ENCODE measurements around the gene IKZF3. TPM values are rescaled to one million over a fixed set of nuclear protein-coding genes. Genes with fewer than 3 reads are reported as not detected.
"Not testable (repeated sequence)": the region's sequence is repeated elsewhere in the genome, so short reads cannot be mapped to it uniquely, and the experiment has no call there.

Gene IKZF3
- total RNA-seq, 4 donors from 2014 or later, result 1.8 to 2.8 (median 2.6) TPM

- Histone ChIP-seq H3K27me3 (no peaks in the 10 kb centered on the region), H3K9me3 (no peaks in the 10 kb centered on the region), H3K4me1 (peaks cover 0 to 6% of the 10 kb centered on the region in 2 donors), H3K27ac (no peak overlapping the region), H3K4me3 (replicated peaks in 1 of 3) (no peak overlapping the region), H3K36me3 (no peaks in the 10 kb centered on the region)
- WGBS, 2 donors, result 81 to 83% methylated on average over 21 of the region's 21 CpGs
- intact Hi-C loops (cut with DNase I), result loop anchor here (10.0 kb wide), 1 partner anchor 242 kb away; the partner anchor contains the start of gene PPP1R1B
- DNase-seq, result no peak
- TF ChIP-seq POLR2A (IDR thresholded peaks at IDR 0.05), result no peak
- no peak for TF ChIP-seq CTCF (IDR thresholded peaks at IDR 0.05)
These were observed 3.2 kb upstream of the IKZF3 start for GRCh38 chr17:39867084-39867879.

- Histone ChIP-seq H3K27me3 (no peaks in the 10 kb centered on the region), H3K36me3 (no peaks in the 10 kb centered on the region), H3K4me3 (replicated peaks in 1 of 3) (no peak overlapping the region), H3K4me1 (peaks cover 0 to 6% of the 10 kb centered on the region in 2 donors), H3K9me3 (no peaks in the 10 kb centered on the region), H3K27ac (no peak overlapping the region)
- TF ChIP-seq POLR2A (IDR thresholded peaks at IDR 0.05) (no peak), CTCF (IDR thresholded peaks at IDR 0.05) (no peak)
- intact Hi-C loops (cut with DNase I), result loop anchor here (10.0 kb wide), 1 partner anchor 241 kb away; the partner anchor contains the start of gene PPP1R1B
- 88 to 91% methylated on average over 8 of the region's 8 CpGs for WGBS, 2 donors
- DNase-seq, result no peak
These were observed 2.1 kb upstream of the IKZF3 start for GRCh38 chr17:39866013-39866730.

- no peaks in the 10 kb centered on the region for H3K27me3 ChIP-seq
- no peaks in the 10 kb centered on the region for H3K9me3 ChIP-seq
- H3K4me3 ChIP-seq (replicated peaks in 1 of 3), result no peak overlapping the region
- intact Hi-C loops (cut with DNase I), result loop anchor here (10.0 kb wide), 1 partner anchor 239 kb away; the partner anchor contains the start of gene PPP1R1B
- no peak for DNase-seq
- no peak for TF ChIP-seq POLR2A (IDR thresholded peaks at IDR 0.05)
- no peak for TF ChIP-seq CTCF (IDR thresholded peaks at IDR 0.05)
- H3K4me1 ChIP-seq, result peaks cover 0 to 6% of the 10 kb centered on the region in 2 donors
- no peaks in the 10 kb centered on the region for H3K36me3 ChIP-seq
- WGBS, 2 donors, result 71 to 76% methylated on average over 7 of the region's 7 CpGs
- no peak overlapping the region for H3K27ac ChIP-seq
These were observed 731 bp downstream of the IKZF3 start for GRCh38 chr17:39863244-39863917.

- H3K4me3 ChIP-seq (replicated peaks in 1 of 3), result no peak overlapping the region
- 85 to 93% methylated on average over 5 of the region's 5 CpGs for WGBS, 2 donors
- TF ChIP-seq POLR2A (IDR thresholded peaks at IDR 0.05), result no peak
- TF ChIP-seq CTCF (IDR thresholded peaks at IDR 0.05), result no peak
- H3K9me3 ChIP-seq, result no peaks in the 10 kb centered on the region
- peaks cover 0 to 6% of the 10 kb centered on the region in 2 donors for H3K4me1 ChIP-seq
- H3K36me3 ChIP-seq, result no peaks in the 10 kb centered on the region
- H3K27me3 ChIP-seq, result no peaks in the 10 kb centered on the region
- DNase-seq, result no peak
- H3K27ac ChIP-seq, result no peak overlapping the region
- intact Hi-C loops (cut with DNase I), result loop anchor here (10.0 kb wide), 1 partner anchor 236 kb away; the partner anchor contains the start of gene PPP1R1B
These were observed 2.9 kb downstream of the IKZF3 start for GRCh38 chr17:39861235-39861634.

GRCh38 chr17:39855911-39856649, 8.0 kb downstream of the IKZF3 start:
- H3K9me3 ChIP-seq; H3K36me3 ChIP-seq; H3K27me3 ChIP-seq; H3K4me1 ChIP-seq; H3K4me3 ChIP-seq (replicated peaks in 1 of 3); DNase-seq; H3K27ac ChIP-seq; intact Hi-C loops (cut with DNase I): not testable (repeated sequence)
- WGBS, 2 donors, result 88 to 95% methylated on average over 9 of the region's 9 CpGs

Measured in thyroid gland (tissue), 4 donors.